HEK293 (cell line): ENCODE data around the gene ARCN1.

Experiments
- CTCF ChIA-PET: fragments of 350-600 bp; formaldehyde crosslinking; extraction: SDS; loops from one replicate; lab custom pipeline; 2021; ENCODE audit warnings: antibody characterized with exemption; lab: Yijun Ruan, JAX
- POLR2A ChIA-PET: fragments of 300-600 bp; formaldehyde crosslinking; extraction: SDS; loops from one replicate; lab custom pipeline; 2020; ENCODE audit warnings: antibody characterized with exemption, inconsistent platforms; lab: Yijun Ruan, JAX
- H3K27ac ChIP-seq: fragments of 200-500 bp; sonication (Bioruptor generic); 2 replicates; pipeline ENCODE4 v1.5.1; 2014; ENCODE audit warnings: low read depth, low read length, control low read depth, inconsistent platforms; ENCODE audit errors: extremely low read depth
- H3K36me3 ChIP-seq, 2 experiments: fragments of 200-500 bp in 1 of 2; sonication (Bioruptor generic) in 1 of 2; 1 replicate in 1 of 2; 2 replicates in 1 of 2; pipeline ENCODE4 v1.5.1; 2014 to 2017; ENCODE audit warnings: inconsistent platforms in 2 of 2, low read length in 2 of 2; ENCODE audit not compliant: control insufficient read depth in 2 of 2, insufficient read depth in 1 of 2
- H3K4me1 ChIP-seq: fragments of 200-500 bp; sonication (Bioruptor generic); 2 replicates; pipeline ENCODE4 v1.5.1; 2014; ENCODE audit warnings: mild to moderate bottlenecking, low read length, inconsistent platforms; ENCODE audit not compliant: control insufficient read depth, insufficient read depth
- H3K4me3 ChIP-seq: 2 replicates; pipeline ENCODE4 v1.5.1; 2011; ENCODE audit warnings: low read depth, mild to moderate bottlenecking, control low read depth, low read length, moderate library complexity
- H3K9me3 ChIP-seq: fragments of 200-500 bp; sonication (Bioruptor generic); 2 replicates; pipeline ENCODE4 v1.5.1; 2014; ENCODE audit warnings: low read depth, low read length, inconsistent platforms; ENCODE audit not compliant: control insufficient read depth, insufficient read depth
- ATF2 ChIP-seq: fragments of 450-650 bp; formaldehyde crosslinking; IDR thresholded peaks from 2 replicates; pipeline ENCODE4 v1.5.1; 2016; ENCODE audit warnings: missing biosample characterization, missing genetic modification characterization, low read depth
- HIC1 ChIP-seq: fragments of 450-650 bp; formaldehyde crosslinking; IDR thresholded peaks from 2 replicates; pipeline ENCODE4 v1.5.1; 2016; ENCODE audit warnings: missing biosample characterization, missing genetic modification characterization
- KLF7 ChIP-seq: fragments of 450-650 bp; formaldehyde crosslinking; IDR thresholded peaks from 2 replicates; pipeline ENCODE4 v1.5.1; 2016; ENCODE audit warnings: missing biosample characterization, missing genetic modification characterization, borderline replicate concordance
- SCRT1 ChIP-seq: fragments of 450-650 bp; formaldehyde crosslinking; IDR thresholded peaks from 2 replicates; pipeline ENCODE4 v1.5.1; 2016; ENCODE audit warnings: missing biosample characterization, missing genetic modification characterization, borderline replicate concordance
- SCRT2 ChIP-seq: fragments of 450-650 bp; formaldehyde crosslinking; IDR thresholded peaks from 2 replicates; pipeline ENCODE4 v1.5.1; 2016; ENCODE audit warnings: missing biosample characterization, missing genetic modification characterization
- WT1 ChIP-seq: fragments of 450-650 bp; formaldehyde crosslinking; IDR thresholded peaks from 2 replicates; pipeline ENCODE4 v1.5.1; 2016; ENCODE audit warnings: missing biosample characterization, missing genetic modification characterization
- YY1 ChIP-seq: fragments of 450-650 bp; formaldehyde crosslinking; IDR thresholded peaks from 2 replicates; pipeline ENCODE4 v1.5.1; 2018; ENCODE audit warnings: missing biosample characterization, missing genetic modification characterization
- ZBTB44 ChIP-seq: fragments of 450-650 bp; IDR thresholded peaks from 2 replicates; pipeline ENCODE4 v1.5.1; 2018; ENCODE audit warnings: missing biosample characterization, mild to moderate bottlenecking, missing genetic modification characterization
- ZBTB48 ChIP-seq: fragments of 450-650 bp; formaldehyde crosslinking; IDR thresholded peaks from 2 replicates; pipeline ENCODE4 v1.5.1; 2016; ENCODE audit warnings: missing biosample characterization, missing genetic modification characterization
- ZBTB8A ChIP-seq: fragments of 450-650 bp; formaldehyde crosslinking; IDR thresholded peaks from 2 replicates; pipeline ENCODE4 v1.5.1; 2016; ENCODE audit warnings: missing biosample characterization, missing genetic modification characterization
- ZFHX2 ChIP-seq: fragments of 450-650 bp; formaldehyde crosslinking; conservative IDR thresholded peaks from 2 replicates; pipeline ENCODE4 v1.5.1; 2016; ENCODE audit warnings: missing biosample characterization, missing genetic modification characterization
- ZNF18 ChIP-seq: fragments of 450-650 bp; formaldehyde crosslinking; IDR thresholded peaks from 2 replicates; pipeline ENCODE4 v1.5.1; 2016; ENCODE audit warnings: missing biosample characterization, missing genetic modification characterization
- ZNF202 ChIP-seq: fragments of 450-650 bp; formaldehyde crosslinking; IDR thresholded peaks from 2 replicates; pipeline ENCODE4 v1.5.1; 2016; ENCODE audit warnings: missing biosample characterization, missing genetic modification characterization, borderline replicate concordance
- ZNF280C ChIP-seq: fragments of 450-650 bp; formaldehyde crosslinking; IDR thresholded peaks from 2 replicates; pipeline ENCODE4 v1.5.1; 2016; ENCODE audit warnings: missing biosample characterization, missing genetic modification characterization
- ZNF350 ChIP-seq: fragments of 450-650 bp; formaldehyde crosslinking; IDR thresholded peaks from 2 replicates; pipeline ENCODE4 v1.5.0; 2017; ENCODE audit warnings: missing biosample characterization, mild to moderate bottlenecking, missing genetic modification characterization
- ZNF354C ChIP-seq: fragments of 450-650 bp; formaldehyde crosslinking; IDR thresholded peaks from 2 replicates; pipeline ENCODE4 v1.5.1; 2016; ENCODE audit warnings: missing biosample characterization, missing genetic modification characterization, low read depth, borderline replicate concordance
- ZNF449 ChIP-seq: fragments of 450-650 bp; formaldehyde crosslinking; IDR thresholded peaks from 2 replicates; pipeline ENCODE4 v1.5.1; 2017; ENCODE audit warnings: missing biosample characterization, mild to moderate bottlenecking, missing genetic modification characterization, moderate library complexity
- ZNF580 ChIP-seq: fragments of 450-650 bp; formaldehyde crosslinking; IDR thresholded peaks from 2 replicates; pipeline ENCODE4 v1.5.1; 2016; ENCODE audit warnings: missing biosample characterization, missing genetic modification characterization
- ZNF76 ChIP-seq: fragments of 450-650 bp; formaldehyde crosslinking; IDR thresholded peaks from 2 replicates; pipeline ENCODE4; 2016; ENCODE audit warnings: low read depth, missing biosample characterization, missing genetic modification characterization, borderline replicate concordance

Gene ARCN1

GRCh38 chr11:118608360-118609227 lies 36.4 kb downstream of the ARCN1 start (continued):
- TF ChIP-seq ZBTB8A: peak; percentile 58; the same call in 1 of the 2 replicates
- TF ChIP-seq ZNF580: no peak
- TF ChIP-seq, all 188 proteins: peak for 42

- CTCF ChIA-PET: interaction anchor here (0.7 to 6.2 kb wide), 10 partner anchors 12 to 1680 kb away, joined by 3 to 41 read pairs (median 4); no protein-coding TSS in a partner anchor
- Histone ChIP-seq H3K4me3 (no peak overlapping the region), H3K36me3 (peaks cover 0 to 5% of the 10 kb centered on the region in 2 experiments; a peak in 1 of 3 replicates), H3K27ac (no peak overlapping the region), H3K4me1 (no peaks in the 10 kb centered on the region), H3K9me3 (no peaks in the 10 kb centered on the region)
- POLR2A ChIA-PET: interaction anchor here (1.1 to 8.0 kb wide), 4 partner anchors 11 to 49 kb away, joined by 3 to 72 read pairs (median 9); no protein-coding TSS in a partner anchor
- TF ChIP-seq WT1 (tag by site-specific recombination) (no peak), ZNF354C (tag by site-specific recombination) (no peak), ZNF18 (tag by site-specific recombination) (peak; percentile 82; the same call in 1 of the 2 replicates), ZBTB48 (tag by site-specific recombination) (no peak), ATF2 (no peak), ZNF76 (tag by site-specific recombination) (no peak), KLF7 (no peak), ZFHX2 (tag by site-specific recombination) (peak; percentile 31; the same call in 1 of the 2 replicates), ZBTB44 (tag by site-specific recombination) (no peak), YY1 (tag by site-specific recombination) (no peak), SCRT2 (tag by site-specific recombination) (no peak), ZNF350 (tag by site-specific recombination) (no peak), ZNF280C (no peak), ZNF202 (tag by site-specific recombination) (0 out of 2 replicates have a peak, but pooled peaks have one; percentile 17), HIC1 (tag by site-specific recombination) (no peak), ZNF449 (tag by site-specific recombination) (no peak), SCRT1 (tag by site-specific recombination) (no peak)
Observed at GRCh38 chr11:118609380-118610224, 37.4 kb downstream of the ARCN1 start.
